T-cell (primary cell): ENCODE data around the gene TXNRD2. TPM values are rescaled to one million over a fixed set of nuclear protein-coding genes. Genes with fewer than 3 reads are reported as not detected.

Experiments
- ATAC-seq, 4 experiments: fragments of 200-7000 bp in 3 of 4; fragments of 150-1000 bp in 1 of 4; cut with Tn5 transposase; replicated peaks in 1 of 4; 1 replicate in 3 of 4; 2 replicates in 1 of 4; pipeline ENCODE4 v1.10.0; 2021; ENCODE audit warnings: moderate library complexity in 3 of 4, mild to moderate bottlenecking in 2 of 4, moderate number of reproducible peaks in 1 of 4
- CTCF ChIA-PET, 2 donors: fragments of 300-600 bp; sonication (Branson Sonifier 250); formaldehyde crosslinking; loops; one replicate each; lab custom pipeline; 2022; ENCODE audit warnings: antibody characterized with exemption in 2 of 2; lab: Charles Lee
- POLR2A ChIA-PET, 2 donors: fragments of 300-600 bp; sonication (Branson Sonifier 250); formaldehyde crosslinking; loops; one replicate each; lab custom pipeline; 2022; ENCODE audit warnings: antibody characterized with exemption in 2 of 2; lab: Charles Lee
- DNase-seq, 35 experiments: peaks; one replicate each; pipeline versions ENCODE4 v3.0.0 to v3.0.0-alpha.2; 2013 to 2023
- H3K27ac ChIP-seq: one replicate; pipeline ENCODE4 v1.5.1; 2013; ENCODE audit warnings: low read length
- H3K27me3 ChIP-seq, 2 experiments: replicated peaks in 1 of 2; 1 replicate in 1 of 2; 2 replicates in 1 of 2; pipeline versions ENCODE4 v1.6.1 to v1.7.0; 2013; ENCODE audit warnings: low read length in 1 of 2, mixed read lengths in 1 of 2; ENCODE audit not compliant: control insufficient read depth in 2 of 2, insufficient read depth in 2 of 2; ENCODE audit errors: extremely low read depth in 1 of 2
- H3K36me3 ChIP-seq, 2 donors: 1 replicate in 1 of 2; 2 replicates in 1 of 2; pipeline versions ENCODE4 v1.6.1 to v1.7.0; 2013; ENCODE audit warnings: low read length in 1 of 2; ENCODE audit not compliant: control insufficient read depth in 2 of 2, insufficient read depth in 1 of 2; ENCODE audit errors: extremely low read depth in 1 of 2
- H3K4me1 ChIP-seq, 2 experiments: 1 replicate in 1 of 2; 2 replicates in 1 of 2; pipeline versions ENCODE4 v1.6.1 to v1.7.0; 2013; ENCODE audit warnings: low read length in 2 of 2, mixed read lengths in 1 of 2; ENCODE audit not compliant: insufficient read depth in 2 of 2, control insufficient read depth in 1 of 2; ENCODE audit errors: extremely low read depth in 1 of 2
- H3K4me3 ChIP-seq, 2 donors: 1 replicate in 1 of 2; 2 replicates in 1 of 2; pipeline versions ENCODE4 v1.5.1 to v1.7.0; 2013; ENCODE audit warnings: mild to moderate bottlenecking in 2 of 2, low read length in 1 of 2, moderate library complexity in 1 of 2; ENCODE audit not compliant: control insufficient read depth in 1 of 2; ENCODE audit errors: extremely low read depth in 1 of 2
- H3K9me3 ChIP-seq: 2 replicates; pipeline ENCODE4 v1.7.0; 2013
- H3K27ac Mint-ChIP-seq, 2 donors: one replicate each; pipeline ENCODE4 v1.8.0; 2020 to 2021; ENCODE audit warnings: mild to moderate bottlenecking in 2 of 2, mixed read lengths in 2 of 2
- H3K27me3 Mint-ChIP-seq, 2 donors: one replicate each; pipeline ENCODE4 v1.8.0; 2021 to 2022; ENCODE audit warnings: mixed read lengths in 2 of 2
- H3K36me3 Mint-ChIP-seq: one replicate; pipeline ENCODE4 v1.8.0; 2021; ENCODE audit warnings: mixed read lengths
- H3K4me1 Mint-ChIP-seq, 3 donors: one replicate each; pipeline ENCODE4 v1.8.0; 2020 to 2022; ENCODE audit warnings: mixed read lengths in 3 of 3, mild to moderate bottlenecking in 1 of 3
- H3K4me3 Mint-ChIP-seq, 3 donors: one replicate each; pipeline ENCODE4 v1.8.0; 2020 to 2022; ENCODE audit warnings: mild to moderate bottlenecking in 3 of 3, mixed read lengths in 3 of 3, moderate library complexity in 3 of 3
- H3K9me3 Mint-ChIP-seq, 3 donors: one replicate each; pipeline ENCODE4 v1.8.0; 2020 to 2022; ENCODE audit warnings: mixed read lengths in 3 of 3
- WGBS: methylation state at CpG from one replicate; pipeline ENCODE4 v1.1.5; 2013; ENCODE audit warnings: missing lambda C conversion rate; ENCODE audit not compliant: insufficient coverage; 5-methylcytosine and 5-hydroxymethylcytosine counted together
- total RNA-seq, 35 experiments: library from RNA in 6 of 35; stranded (reverse) in 6 of 35; fragments of 120-200 nt in 1 of 35; gene quantifications; one replicate each; pipeline versions ENCODE4 v1.2.1 to v1.2.4 and lab custom pipeline; 2013 to 2026

Gene TXNRD2
- total RNA-seq, 5 donors from 2014 or later (not counting 1 experiment from before 2014, with no cell fraction given) = 26.5 to 47.4 (median 28.7) TPM

GRCh38 chr22:19984201-19984753 is 42.7 kb upstream of the TXNRD2 start:
- DNase-seq (no peak), ATAC-seq (no peak)
- POLR2A ChIA-PET = no interaction called here
- Histone ChIP-seq H3K36me3 (peaks cover 0 to 1% of the 10 kb centered on the region in 2 donors), H3K27ac (no peak overlapping the region), H3K9me3 (no peaks in the 10 kb centered on the region), H3K27me3 (peaks cover 0 to 25% of the 10 kb centered on the region in 2 experiments), H3K4me3 (no peak overlapping the region), H3K4me1 (peaks cover 0 to 19% of the 10 kb centered on the region in 2 experiments)
- Mint-ChIP-seq H3K4me1 (peaks cover 0 to 3% (median 3%) of the 10 kb centered on the region in 3 donors), H3K4me3 (no peak overlapping the region), H3K27ac (no peak overlapping the region), H3K9me3 (no peaks in the 10 kb centered on the region), H3K27me3 (no peaks in the 10 kb centered on the region), H3K36me3 (no peaks in the 10 kb centered on the region)
- CTCF ChIA-PET = interaction anchor here in 1 of 2 donors (0.6 kb wide), 1 partner anchor 934 kb away, joined by 3 read pairs; no protein-coding TSS in a partner anchor
- 88% methylated on average over 13 of the region's 19 CpGs for WGBS

DNA sequence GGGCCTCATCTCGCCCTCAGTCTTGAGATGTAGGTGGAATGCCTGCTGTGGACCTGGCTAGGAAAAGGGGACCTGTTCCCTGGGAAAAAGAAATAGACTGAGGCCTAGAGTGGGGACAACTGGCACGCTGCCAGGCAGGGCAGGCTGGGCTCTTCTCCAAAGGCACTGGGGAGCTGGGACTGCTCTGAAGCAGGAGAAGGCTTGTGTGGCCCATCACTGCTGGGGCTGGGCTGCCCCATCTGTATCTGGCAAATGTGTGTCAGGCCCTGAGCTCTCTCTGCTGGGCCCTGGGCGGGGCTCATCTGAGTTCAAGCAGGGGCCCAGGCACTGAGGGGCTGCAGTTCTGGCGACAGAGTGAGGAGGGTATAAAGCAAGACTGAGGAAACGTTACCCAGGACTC is 42.1 kb upstream of the TXNRD2 start:
- Mint-ChIP-seq H3K4me3 (no peak overlapping the region), H3K27me3 (no peaks in the 10 kb centered on the region), H3K9me3 (no peaks in the 10 kb centered on the region), H3K27ac (no peak overlapping the region), H3K36me3 (no peaks in the 10 kb centered on the region), H3K4me1 (peaks cover 0 to 3% (median 3%) of the 10 kb centered on the region in 3 donors)
- WGBS = 94% methylated on average over 2 of the region's 5 CpGs
- ChIA-PET CTCF (interaction anchor here in 1 of 2 donors (0.6 kb wide), 1 partner anchor 934 kb away, joined by 3 read pairs; no protein-coding TSS in a partner anchor), POLR2A (no interaction called here)
- H3K27me3 ChIP-seq = peaks cover 0 to 25% of the 10 kb centered on the region in 2 experiments
- DNase-seq = no peak
- H3K4me3 ChIP-seq = no peak overlapping the region
- H3K27ac ChIP-seq = no peak overlapping the region
- H3K9me3 ChIP-seq = no peaks in the 10 kb centered on the region
- H3K36me3 ChIP-seq = peaks cover 0 to 2% of the 10 kb centered on the region in 2 donors
- H3K4me1 ChIP-seq = peaks cover 0 to 19% of the 10 kb centered on the region in 2 experiments
- no peak for ATAC-seq

- H3K4me1 Mint-ChIP-seq = peaks cover 0 to 3% (median 3%) of the 10 kb centered on the region in 3 donors
- ATAC-seq (no peak), DNase-seq (no peak)
- Histone ChIP-seq H3K4me1 (peaks cover 0 to 19% of the 10 kb centered on the region in 2 experiments), H3K4me3 (no peak overlapping the region), H3K27ac (no peak overlapping the region), H3K27me3 (peaks cover 0 to 25% of the 10 kb centered on the region in 2 experiments), H3K9me3 (no peaks in the 10 kb centered on the region), H3K36me3 (peaks cover 0 to 2% of the 10 kb centered on the region in 2 donors)
- no peak overlapping the region for H3K4me3 Mint-ChIP-seq
- no peaks in the 10 kb centered on the region for H3K9me3 Mint-ChIP-seq
- 93% methylated on average over 8 of the region's 8 CpGs for WGBS
- no peaks in the 10 kb centered on the region for H3K27me3 Mint-ChIP-seq
- H3K36me3 Mint-ChIP-seq = no peaks in the 10 kb centered on the region
- ChIA-PET POLR2A (no interaction called here), CTCF (no interaction called here)
- no peak overlapping the region for H3K27ac Mint-ChIP-seq
These were observed 41.5 kb upstream of the TXNRD2 start for GRCh38 chr22:19982991-19983578.

DNA sequence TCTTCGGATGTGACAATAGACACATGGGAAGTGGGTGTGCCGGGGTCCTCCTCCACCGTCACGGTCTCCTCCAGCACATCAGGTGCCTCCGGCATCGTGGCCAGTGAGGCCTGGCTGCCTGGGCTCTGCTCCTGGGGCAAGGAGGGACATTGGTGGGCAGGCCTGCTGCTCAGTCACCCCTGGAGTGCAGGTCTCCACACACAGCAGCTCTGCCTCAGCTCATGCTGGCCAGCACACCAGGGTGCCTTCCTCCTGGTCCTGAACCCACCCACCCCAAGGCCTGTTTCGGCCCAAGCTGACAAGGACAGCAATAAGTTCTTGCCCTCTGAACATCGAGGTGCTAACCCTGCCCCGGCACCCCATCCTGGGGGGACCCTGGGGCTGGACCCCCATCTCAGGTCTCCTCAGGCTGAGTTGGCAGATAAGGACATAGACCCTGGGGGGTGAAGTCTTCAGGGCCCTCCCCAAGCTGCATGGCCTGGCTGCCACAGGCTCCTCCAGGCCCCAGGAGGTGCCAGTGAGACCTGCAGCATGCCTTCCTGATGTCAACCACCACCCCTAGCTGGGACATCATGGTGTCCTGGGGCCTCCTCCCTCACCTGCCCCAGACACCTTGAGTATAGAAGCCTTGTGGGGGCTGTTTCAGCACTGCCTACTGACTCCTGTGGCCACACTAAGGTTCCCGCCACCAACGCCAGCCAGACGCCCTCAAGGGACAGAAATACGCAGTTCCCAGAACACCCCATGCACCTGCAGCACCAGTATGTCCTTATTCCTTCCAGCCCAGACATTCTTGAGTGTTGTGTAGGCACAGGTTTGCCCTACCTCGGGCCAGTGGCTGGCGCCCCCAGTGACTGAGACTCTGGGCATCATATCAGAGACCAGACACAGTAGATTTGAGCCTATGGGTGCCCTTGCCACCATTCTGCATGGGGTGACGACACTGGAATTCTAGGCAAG is 40.6 kb upstream of the TXNRD2 start:
- WGBS = 92% methylated on average over 14 of the region's 16 CpGs
- ChIA-PET POLR2A (interaction anchor here in 1 of 2 donors (0.6 kb wide), 1 partner anchor 12 kb away, joined by 3 read pairs; no protein-coding TSS in a partner anchor), CTCF (no interaction called here)
- DNase-seq = no peak
- Mint-ChIP-seq H3K4me1 (peaks cover 0 to 3% (median 3%) of the 10 kb centered on the region in 3 donors), H3K27me3 (no peaks in the 10 kb centered on the region), H3K36me3 (no peaks in the 10 kb centered on the region), H3K9me3 (no peaks in the 10 kb centered on the region), H3K27ac (no peak overlapping the region), H3K4me3 (no peak overlapping the region)
- Histone ChIP-seq H3K9me3 (no peaks in the 10 kb centered on the region), H3K4me1 (peaks cover 0 to 13% of the 10 kb centered on the region in 2 experiments), H3K36me3 (peaks cover 0 to 2% of the 10 kb centered on the region in 2 donors), H3K27ac (no peak overlapping the region), H3K27me3 (peaks cover 0 to 29% of the 10 kb centered on the region in 2 experiments), H3K4me3 (no peak overlapping the region)
- ATAC-seq = no peak

GRCh38 chr22:19981171-19981960 is 39.7 kb upstream of the TXNRD2 start:
- ATAC-seq (no peak), DNase-seq (no peak)
- H3K9me3 ChIP-seq = no peaks in the 10 kb centered on the region
- ChIA-PET POLR2A (no interaction called here), CTCF (no interaction called here)
- H3K4me3 Mint-ChIP-seq = no peak overlapping the region
- H3K27me3 ChIP-seq = peaks cover 0 to 26% of the 10 kb centered on the region in 2 experiments
- H3K4me1 Mint-ChIP-seq = peaks cover 0 to 2% (median 2%) of the 10 kb centered on the region in 3 donors
- no peaks in the 10 kb centered on the region for H3K36me3 Mint-ChIP-seq
- H3K27ac ChIP-seq = no peak overlapping the region
- no peaks in the 10 kb centered on the region for H3K9me3 Mint-ChIP-seq
- WGBS = 91% methylated on average over 33 of the region's 33 CpGs
- no peaks in the 10 kb centered on the region for H3K27me3 Mint-ChIP-seq
- no peak overlapping the region for H3K27ac Mint-ChIP-seq
- H3K4me3 ChIP-seq = no peak overlapping the region
- H3K36me3 ChIP-seq = peaks cover 0 to 2% of the 10 kb centered on the region in 2 donors
- peaks cover 0 to 7% of the 10 kb centered on the region in 2 experiments for H3K4me1 ChIP-seq
